ENCODE results near the gene COL15A1.

Gene COL15A1

DNA sequence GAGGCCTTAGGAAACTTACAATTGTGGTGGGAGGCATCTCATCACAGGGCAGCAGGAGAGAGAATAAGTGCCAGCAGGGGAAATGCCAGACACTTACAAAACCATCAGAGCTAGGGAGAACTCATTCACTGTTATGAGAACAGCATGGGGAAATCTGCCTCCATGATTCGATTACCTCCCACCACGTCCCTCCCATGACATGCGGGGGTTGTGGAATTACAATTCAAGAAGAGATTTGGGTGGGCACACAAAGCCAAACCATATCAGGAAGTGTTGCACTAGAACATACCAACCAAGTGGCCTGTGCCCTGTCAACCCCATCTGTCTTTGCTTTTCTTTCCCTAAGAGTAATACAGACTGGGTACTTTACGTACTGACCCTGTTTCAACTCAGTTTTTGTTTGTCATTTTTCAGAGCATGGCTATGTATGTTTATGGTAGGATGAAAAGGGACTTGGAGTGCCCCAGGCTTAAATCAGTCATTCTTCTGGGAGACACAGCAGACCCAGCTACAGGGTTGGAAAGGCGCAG, 102.9 kb downstream of the COL15A1 start:
- Histone ChIP-seq H3K4me2 (ENCODE audit: low read length) (no peak overlapping the region), H2AFZ (ENCODE audit: low read depth, low read length) (no peak overlapping the region), H4K20me1 (ENCODE audit: insufficient read depth, low read length) (no peaks in the 10 kb centered on the region), H3K9me3 (ENCODE audit: insufficient read depth, low read length) (no peaks in the 10 kb centered on the region), H3K36me3 (replicated peaks; ENCODE audit: low read depth, low read length) (no peaks in the 10 kb centered on the region), H3K9ac (ENCODE audit: low read length) (no peak overlapping the region), H3K4me3 (ENCODE audit: low read length) (no peak overlapping the region), H3K79me2 (ENCODE audit: low read length) (no peaks in the 10 kb centered on the region), H3K27me3 (ENCODE audit: low read depth, low read length) (no peaks in the 10 kb centered on the region), H3K27ac (ENCODE audit: low read length) (no peak overlapping the region), H3K4me1 (ENCODE audit: low read length) (peaks cover 6% of the 10 kb centered on the region)
- no peak for TF ChIP-seq EZH2phosphoT487 (IDR thresholded peaks at IDR 0.05; ENCODE audit: low read depth)
- no peak for TF ChIP-seq CTCF (IDR thresholded peaks at IDR 0.05; ENCODE audit: low read depth, low read length)

DNA sequence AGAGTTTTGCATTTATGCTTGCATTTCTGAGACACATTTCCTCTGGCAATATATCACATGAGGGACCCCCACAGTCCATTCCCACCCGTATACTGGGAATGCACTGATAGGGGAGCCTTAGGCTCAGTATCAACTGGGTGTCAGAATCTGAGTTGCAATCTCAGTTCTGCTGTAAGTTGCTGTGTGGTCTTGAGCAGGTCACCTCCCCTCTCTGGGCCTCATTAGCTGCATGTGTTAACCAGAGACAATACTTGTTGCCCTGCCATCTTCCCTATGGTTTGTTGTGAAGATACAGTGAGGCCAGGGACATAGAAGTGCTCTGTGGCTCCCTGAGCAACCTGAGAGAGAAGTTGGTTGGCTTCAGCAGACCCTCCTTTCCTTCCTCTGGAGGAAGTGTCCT, 105.5 kb downstream of the COL15A1 start:
- H3K4me2 ChIP-seq (ENCODE audit: low read length) = no peak overlapping the region
- no peak overlapping the region for H3K9ac ChIP-seq (ENCODE audit: low read length)
- no peaks in the 10 kb centered on the region for H3K36me3 ChIP-seq (replicated peaks; ENCODE audit: low read depth, low read length)
- TF ChIP-seq EZH2phosphoT487 (IDR thresholded peaks at IDR 0.05; ENCODE audit: low read depth) = no peak
- no peak for TF ChIP-seq CTCF (IDR thresholded peaks at IDR 0.05; ENCODE audit: low read depth, low read length)
- no peaks in the 10 kb centered on the region for H3K9me3 ChIP-seq (ENCODE audit: insufficient read depth, low read length)
- H3K79me2 ChIP-seq (ENCODE audit: low read length) = no peaks in the 10 kb centered on the region
- no peak overlapping the region for H3K27ac ChIP-seq (ENCODE audit: low read length)
- H3K4me1 ChIP-seq (ENCODE audit: low read length) = peaks cover 6% of the 10 kb centered on the region
- no peak overlapping the region for H3K4me3 ChIP-seq (ENCODE audit: low read length)
- H2AFZ ChIP-seq (ENCODE audit: low read depth, low read length) = no peak overlapping the region
- no peaks in the 10 kb centered on the region for H4K20me1 ChIP-seq (ENCODE audit: insufficient read depth, low read length)
- no peaks in the 10 kb centered on the region for H3K27me3 ChIP-seq (ENCODE audit: low read depth, low read length)

DNA sequence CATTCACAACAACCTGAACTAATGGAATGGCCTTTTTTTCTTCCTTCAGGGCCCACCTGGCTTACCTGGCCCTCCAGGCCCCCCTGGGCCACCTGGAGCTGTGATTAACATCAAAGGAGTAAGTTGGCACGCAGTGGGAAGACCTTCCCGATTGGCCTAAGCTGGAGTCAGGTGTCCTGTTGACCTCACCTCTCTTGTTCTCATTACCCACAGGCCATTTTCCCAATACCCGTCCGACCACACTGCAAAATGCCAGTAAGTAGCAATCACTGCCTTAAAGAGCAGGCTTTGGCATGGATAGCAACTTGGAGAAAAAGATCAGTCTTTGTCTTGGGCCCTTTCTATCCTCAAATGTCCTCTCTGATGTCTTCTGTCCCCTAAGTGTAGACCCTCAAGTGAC, 105.9 kb downstream of the COL15A1 start:
- no peaks in the 10 kb centered on the region for H4K20me1 ChIP-seq (ENCODE audit: insufficient read depth, low read length)
- H3K27me3 ChIP-seq (ENCODE audit: low read depth, low read length) = no peaks in the 10 kb centered on the region
- H3K79me2 ChIP-seq (ENCODE audit: low read length) = no peaks in the 10 kb centered on the region
- TF ChIP-seq CTCF (IDR thresholded peaks at IDR 0.05; ENCODE audit: low read depth, low read length) = no peak
- TF ChIP-seq EZH2phosphoT487 (IDR thresholded peaks at IDR 0.05; ENCODE audit: low read depth) = no peak
- no peak overlapping the region for H3K9ac ChIP-seq (ENCODE audit: low read length)
- no peaks in the 10 kb centered on the region for H3K9me3 ChIP-seq (ENCODE audit: insufficient read depth, low read length)
- no peak overlapping the region for H3K27ac ChIP-seq (ENCODE audit: low read length)
- H3K4me3 ChIP-seq (ENCODE audit: low read length) = no peak overlapping the region
- no peak overlapping the region for H2AFZ ChIP-seq (ENCODE audit: low read depth, low read length)
- no peaks in the 10 kb centered on the region for H3K36me3 ChIP-seq (replicated peaks; ENCODE audit: low read depth, low read length)
- peaks cover 6% of the 10 kb centered on the region for H3K4me1 ChIP-seq (ENCODE audit: low read length)
- H3K4me2 ChIP-seq (ENCODE audit: low read length) = no peak overlapping the region

GRCh38 chr9:99050292-99050911, 106.7 kb downstream of the COL15A1 start:
- Histone ChIP-seq H3K4me1 (ENCODE audit: low read length) (peaks cover 6% of the 10 kb centered on the region), H4K20me1 (ENCODE audit: insufficient read depth, low read length) (no peaks in the 10 kb centered on the region), H3K79me2 (ENCODE audit: low read length) (no peaks in the 10 kb centered on the region), H3K9me3 (ENCODE audit: insufficient read depth, low read length) (no peaks in the 10 kb centered on the region), H3K36me3 (replicated peaks; ENCODE audit: low read depth, low read length) (no peaks in the 10 kb centered on the region), H3K27me3 (ENCODE audit: low read depth, low read length) (no peaks in the 10 kb centered on the region), H2AFZ (ENCODE audit: low read depth, low read length) (no peak overlapping the region), H3K9ac (ENCODE audit: low read length) (no peak overlapping the region), H3K27ac (ENCODE audit: low read length) (no peak overlapping the region), H3K4me3 (ENCODE audit: low read length) (no peak overlapping the region), H3K4me2 (ENCODE audit: low read length) (no peak overlapping the region)
- TF ChIP-seq EZH2phosphoT487 (IDR thresholded peaks at IDR 0.05; ENCODE audit: low read depth) = no peak
